Measurements from ENCODE around the gene CACNA1C.

GRCh38 chr12:2027351-2027750 is 25.4 kb upstream of the CACNA1C start:
- TF ChIP-seq POLR2A (IDR thresholded peaks at IDR 0.05; ENCODE audit: low read depth) (no peak), CTCF (IDR thresholded peaks at IDR 0.05) (no peak)
